Mammary epithelial cell (primary cell): ENCODE measurements around the gene PLEKHB2.

Experiments used
- EZH2 ChIP-seq: IDR thresholded peaks from 2 replicates; pipeline ENCODE4 v1.6.1; 2012; ENCODE audit warnings: low read length, inconsistent platforms, borderline replicate concordance
- TF ChIP-seq, protein P1 (sequence below), 2 donors: IDR thresholded peaks in 1 of 2; conservative IDR thresholded peaks in 1 of 2; 2 replicates each; pipeline ENCODE4 v1.5.1; 2011 to 2012; ENCODE audit warnings: inconsistent platforms in 2 of 2, low read length in 2 of 2, mild to moderate bottlenecking in 2 of 2, control low read depth in 1 of 2, low read depth in 1 of 2; ENCODE audit not compliant: insufficient read depth in 1 of 2; ENCODE audit errors: extremely low read depth in 1 of 2

DNA sequence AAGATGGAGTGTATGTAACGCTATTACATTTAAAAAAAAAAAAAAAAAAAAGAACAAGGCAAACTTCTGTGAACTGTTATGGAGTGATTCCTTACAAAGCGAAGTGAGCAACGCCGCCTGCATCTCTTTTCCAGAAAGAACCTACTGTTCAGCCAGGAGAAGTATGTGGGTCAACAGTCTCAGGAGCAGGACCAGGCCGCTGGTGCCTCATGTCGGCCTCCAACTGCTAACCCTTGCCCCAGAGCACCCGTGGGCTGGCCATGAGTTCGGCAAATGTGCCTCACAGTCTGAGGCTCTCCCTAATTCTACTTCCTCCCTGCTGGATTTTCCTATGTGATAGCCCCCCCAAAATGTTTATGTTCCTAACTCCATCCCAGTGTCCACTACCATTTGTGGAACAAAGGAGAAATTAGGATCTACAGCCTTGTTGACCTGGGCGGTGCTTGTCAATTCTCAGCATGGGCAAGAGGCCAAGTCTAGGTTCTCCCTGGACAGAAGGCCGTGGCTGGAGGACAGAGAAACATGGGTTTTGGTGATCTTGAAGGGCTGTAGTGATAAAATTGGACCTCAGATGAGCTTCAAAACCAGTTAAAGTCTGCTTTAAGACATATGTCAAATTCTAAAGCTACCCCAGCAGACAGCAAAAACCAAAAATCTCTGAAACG lies 27.8 kb upstream of the PLEKHB2 start:
- TF ChIP-seq, protein P1, sequence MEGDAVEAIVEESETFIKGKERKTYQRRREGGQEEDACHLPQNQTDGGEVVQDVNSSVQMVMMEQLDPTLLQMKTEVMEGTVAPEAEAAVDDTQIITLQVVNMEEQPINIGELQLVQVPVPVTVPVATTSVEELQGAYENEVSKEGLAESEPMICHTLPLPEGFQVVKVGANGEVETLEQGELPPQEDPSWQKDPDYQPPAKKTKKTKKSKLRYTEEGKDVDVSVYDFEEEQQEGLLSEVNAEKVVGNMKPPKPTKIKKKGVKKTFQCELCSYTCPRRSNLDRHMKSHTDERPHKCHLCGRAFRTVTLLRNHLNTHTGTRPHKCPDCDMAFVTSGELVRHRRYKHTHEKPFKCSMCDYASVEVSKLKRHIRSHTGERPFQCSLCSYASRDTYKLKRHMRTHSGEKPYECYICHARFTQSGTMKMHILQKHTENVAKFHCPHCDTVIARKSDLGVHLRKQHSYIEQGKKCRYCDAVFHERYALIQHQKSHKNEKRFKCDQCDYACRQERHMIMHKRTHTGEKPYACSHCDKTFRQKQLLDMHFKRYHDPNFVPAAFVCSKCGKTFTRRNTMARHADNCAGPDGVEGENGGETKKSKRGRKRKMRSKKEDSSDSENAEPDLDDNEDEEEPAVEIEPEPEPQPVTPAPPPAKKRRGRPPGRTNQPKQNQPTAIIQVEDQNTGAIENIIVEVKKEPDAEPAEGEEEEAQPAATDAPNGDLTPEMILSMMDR (conservative IDR thresholded peaks at IDR 0.05 in 1 of 2, IDR thresholded peaks at IDR 0.05 in 1 of 2; ENCODE audit: extremely low read depth in 1 of 2, insufficient read depth in 1 of 2, low read depth in 1 of 2, low read length in 2 of 2): no peak
- TF ChIP-seq EZH2: no peak
